PC-9 (cell line): ENCODE data around the gene DEFB129.
"Not testable (repeated sequence)": the region's sequence is repeated elsewhere in the genome, so short reads cannot be mapped to it uniquely, and the experiment has no call there.

Experiments
- EZH2 ChIP-seq: fragments of 200-600 bp; sonication (generic); IDR thresholded peaks from 2 replicates; pipeline ENCODE4 v1.8.0; 2017; ENCODE audit warnings: antibody characterized with exemption, low read depth
- TF ChIP-seq, protein P1 (sequence below): fragments of 200-600 bp; sonication (generic); conservative IDR thresholded peaks from 2 replicates; pipeline ENCODE4 v1.6.1; 2017; ENCODE audit warnings: mixed run types, antibody characterized with exemption, mild to moderate bottlenecking, moderate library complexity

DNA sequence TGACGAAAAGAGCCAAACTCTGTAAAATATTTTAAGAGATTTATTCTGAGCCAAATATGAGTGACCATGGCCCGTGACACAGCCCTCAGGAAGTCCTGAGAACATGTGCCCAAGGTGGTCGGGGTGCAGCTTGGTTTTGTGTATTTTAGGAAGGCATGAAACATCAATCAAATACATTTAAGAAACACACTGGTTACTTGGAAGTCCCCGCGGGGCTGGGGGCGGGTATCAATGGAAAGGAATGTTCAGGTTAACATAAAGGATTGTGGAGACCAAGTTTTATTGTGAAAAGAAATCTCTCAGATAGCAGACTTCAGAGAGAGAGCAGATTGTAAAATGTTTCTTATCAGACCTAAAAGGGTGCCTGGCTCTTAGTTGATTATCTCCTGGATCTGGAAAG is 26.4 kb downstream of the DEFB129 start:
- TF ChIP-seq, protein P1, sequence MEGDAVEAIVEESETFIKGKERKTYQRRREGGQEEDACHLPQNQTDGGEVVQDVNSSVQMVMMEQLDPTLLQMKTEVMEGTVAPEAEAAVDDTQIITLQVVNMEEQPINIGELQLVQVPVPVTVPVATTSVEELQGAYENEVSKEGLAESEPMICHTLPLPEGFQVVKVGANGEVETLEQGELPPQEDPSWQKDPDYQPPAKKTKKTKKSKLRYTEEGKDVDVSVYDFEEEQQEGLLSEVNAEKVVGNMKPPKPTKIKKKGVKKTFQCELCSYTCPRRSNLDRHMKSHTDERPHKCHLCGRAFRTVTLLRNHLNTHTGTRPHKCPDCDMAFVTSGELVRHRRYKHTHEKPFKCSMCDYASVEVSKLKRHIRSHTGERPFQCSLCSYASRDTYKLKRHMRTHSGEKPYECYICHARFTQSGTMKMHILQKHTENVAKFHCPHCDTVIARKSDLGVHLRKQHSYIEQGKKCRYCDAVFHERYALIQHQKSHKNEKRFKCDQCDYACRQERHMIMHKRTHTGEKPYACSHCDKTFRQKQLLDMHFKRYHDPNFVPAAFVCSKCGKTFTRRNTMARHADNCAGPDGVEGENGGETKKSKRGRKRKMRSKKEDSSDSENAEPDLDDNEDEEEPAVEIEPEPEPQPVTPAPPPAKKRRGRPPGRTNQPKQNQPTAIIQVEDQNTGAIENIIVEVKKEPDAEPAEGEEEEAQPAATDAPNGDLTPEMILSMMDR = not testable (repeated sequence)
- TF ChIP-seq EZH2 = not testable (repeated sequence)
